Gastroesophageal sphincter (tissue), 3 donors: Measurements from ENCODE around the gene PASD1.

ENCODE experiments used
- EP300 ChIP-seq: sonication (generic); formaldehyde crosslinking; IDR thresholded peaks from one replicate; pipeline ENCODE4 v1.6.1; 2017; ENCODE audit warnings: antibody characterized with exemption, mild to moderate bottlenecking
- POLR2A ChIP-seq, 2 donors: fragments of 450-650 bp; IDR thresholded peaks; one replicate each; pipeline ENCODE4 v1.6.1; 2017; ENCODE audit warnings: antibody characterized with exemption in 2 of 2, mild to moderate bottlenecking in 2 of 2, moderate library complexity in 1 of 2
- TF ChIP-seq, protein P1 (sequence below), 4 experiments: fragments of 200-600 bp in 2 of 4; fragments of 450-650 bp in 2 of 4; sonication (generic) in 1 of 4; IDR thresholded peaks; one replicate each; pipeline ENCODE4 v1.5.1; 2017 to 2019; ENCODE audit warnings: antibody characterized with exemption in 4 of 4, mild to moderate bottlenecking in 2 of 4, moderate library complexity in 2 of 4

DNA sequence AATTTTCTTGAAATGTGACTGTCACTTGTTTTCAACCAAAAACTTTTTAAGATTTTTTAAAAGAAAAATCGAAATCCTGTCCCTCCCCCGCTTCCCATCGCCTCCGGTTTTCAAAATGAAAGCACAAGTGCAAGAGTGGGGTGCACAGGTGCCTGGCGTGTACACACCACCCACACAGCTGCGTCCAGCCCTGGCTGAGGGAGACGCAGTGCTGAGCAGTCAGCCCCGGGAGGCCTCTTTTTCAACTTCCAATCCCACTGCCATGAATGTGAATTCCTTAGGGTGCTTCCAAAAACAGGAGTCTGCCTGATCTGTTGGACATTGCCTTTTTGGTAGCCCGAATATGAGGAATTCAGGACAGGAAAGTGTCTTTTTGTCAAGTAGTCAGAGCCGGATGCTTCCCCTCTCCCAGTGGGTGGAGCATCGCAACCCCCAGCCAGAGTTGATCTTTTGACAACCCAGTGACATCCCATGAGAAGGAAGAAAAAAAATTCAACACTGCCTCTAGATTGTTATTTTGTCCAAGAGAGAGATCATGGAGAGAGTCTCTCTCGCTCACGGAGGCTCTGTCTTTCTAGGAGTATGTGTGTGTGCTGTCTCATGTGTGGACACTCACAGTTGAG lies 140.7 kb downstream of the PASD1 start:
- TF ChIP-seq, protein P1, sequence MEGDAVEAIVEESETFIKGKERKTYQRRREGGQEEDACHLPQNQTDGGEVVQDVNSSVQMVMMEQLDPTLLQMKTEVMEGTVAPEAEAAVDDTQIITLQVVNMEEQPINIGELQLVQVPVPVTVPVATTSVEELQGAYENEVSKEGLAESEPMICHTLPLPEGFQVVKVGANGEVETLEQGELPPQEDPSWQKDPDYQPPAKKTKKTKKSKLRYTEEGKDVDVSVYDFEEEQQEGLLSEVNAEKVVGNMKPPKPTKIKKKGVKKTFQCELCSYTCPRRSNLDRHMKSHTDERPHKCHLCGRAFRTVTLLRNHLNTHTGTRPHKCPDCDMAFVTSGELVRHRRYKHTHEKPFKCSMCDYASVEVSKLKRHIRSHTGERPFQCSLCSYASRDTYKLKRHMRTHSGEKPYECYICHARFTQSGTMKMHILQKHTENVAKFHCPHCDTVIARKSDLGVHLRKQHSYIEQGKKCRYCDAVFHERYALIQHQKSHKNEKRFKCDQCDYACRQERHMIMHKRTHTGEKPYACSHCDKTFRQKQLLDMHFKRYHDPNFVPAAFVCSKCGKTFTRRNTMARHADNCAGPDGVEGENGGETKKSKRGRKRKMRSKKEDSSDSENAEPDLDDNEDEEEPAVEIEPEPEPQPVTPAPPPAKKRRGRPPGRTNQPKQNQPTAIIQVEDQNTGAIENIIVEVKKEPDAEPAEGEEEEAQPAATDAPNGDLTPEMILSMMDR (IDR thresholded peaks at IDR 0.05) = no peak
- TF ChIP-seq POLR2A (IDR thresholded peaks at IDR 0.05) (no peak), EP300 (no peak)
